Measurements from ENCODE around the gene PARG. TPM values are rescaled to one million over a fixed set of nuclear protein-coding genes. Genes with fewer than 3 reads are reported as not detected.
A peak's percentile ranks its signal among the peaks of the same experiment; 100 is the strongest.
"Not testable (repeated sequence)": the region's sequence is repeated elsewhere in the genome, so short reads cannot be mapped to it uniquely, and the experiment has no call there.

PARG gene
- total RNA-seq (2021) (51.9 to 57.1 TPM (median 55.1 TPM) in 3 replicates), Bru-seq, nascent RNA (percentile 79 among the genes with signal in this experiment)
- long read RNA-seq, experiment 1, partial matches to known transcripts: 36 of 283 reads
- long read RNA-seq, experiment 1, other reads (novel, unspliced or antisense): 247 of 283 reads
- long read RNA-seq, experiment 2, partial matches to known transcripts: 15 of 44 reads
- long read RNA-seq, experiment 2, other reads (novel, unspliced or antisense): 29 of 44 reads
- long read RNA-seq, experiment 3, partial matches to known transcripts: 4 of 8 reads
- long read RNA-seq, experiment 3, other reads (novel, unspliced or antisense): 4 of 8 reads

DNA sequence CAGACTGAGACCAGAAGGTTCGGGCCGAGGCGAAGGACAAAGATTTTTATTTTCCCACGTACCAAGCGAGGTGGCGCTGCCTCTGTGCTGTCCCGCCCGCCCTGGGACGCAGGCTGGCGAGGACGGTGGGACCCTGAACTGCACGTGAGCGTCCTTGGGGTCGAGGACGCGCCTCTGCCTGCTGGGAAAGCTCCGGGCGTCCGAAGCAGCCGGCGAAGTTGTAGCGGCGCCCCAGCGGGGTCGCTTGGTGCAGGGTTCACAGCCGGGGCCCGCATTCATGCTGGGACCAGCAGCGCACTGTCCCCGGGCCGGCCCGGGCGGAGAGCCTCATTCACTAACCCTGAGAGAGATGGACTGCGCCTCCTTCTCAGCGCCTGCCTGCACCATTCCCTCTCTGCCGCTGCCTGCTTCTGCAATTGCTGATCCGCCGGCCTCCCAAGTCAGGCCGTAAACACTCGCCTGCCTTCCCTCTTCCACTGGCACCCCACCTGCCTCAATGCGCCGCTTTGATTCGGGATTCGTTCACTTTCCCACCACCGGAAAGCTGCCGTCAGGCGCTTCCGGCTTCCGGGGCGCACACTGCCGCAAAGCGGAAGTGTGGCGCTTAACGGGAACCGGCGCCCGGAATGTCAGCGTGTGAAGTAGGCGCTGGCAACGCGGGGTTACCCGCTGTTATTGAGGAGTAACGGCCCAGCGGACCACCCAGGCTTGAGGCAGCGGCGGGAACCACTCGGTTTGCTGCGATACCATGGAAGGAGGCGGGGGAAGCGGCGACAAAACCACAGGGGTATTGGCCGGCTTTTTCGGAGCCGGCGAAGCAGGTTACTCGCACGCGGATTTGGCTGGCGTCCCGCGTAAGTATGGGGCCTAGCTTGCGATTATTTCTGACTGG is at the start of gene PARG, which contains the start of gene TIMM23B:
Gene PARG, minus strand, starts transcription at position 581 of the 892 bp plus-strand sequence. Its CDS starts 302 bp downstream, at position 279.
Gene TIMM23B, plus strand, starts transcription at position 607 of the 892 bp plus-strand sequence. Its CDS starts 142 bp downstream, at position 749.
- DNase-seq (ENCODE audit: low spot score) (peak; percentile 84), ATAC-seq (peak; percentile 80)
- POLR2A ChIA-PET: interaction anchor here (0.6 kb wide), 1 partner anchor 104 kb away, joined by 6 read pairs; no protein-coding TSS in a partner anchor
- peak within 1 kb of the TSS; percentile 97 for H3K27ac Mint-ChIP-seq
- H3K9me3 Mint-ChIP-seq; CTCF ChIA-PET; H3K27me3 Mint-ChIP-seq (ENCODE audit: low read depth): not testable (repeated sequence)
- H3K4me1 Mint-ChIP-seq: peaks cover 12% of the 10 kb centered on the region
- TF ChIP-seq, protein P1, sequence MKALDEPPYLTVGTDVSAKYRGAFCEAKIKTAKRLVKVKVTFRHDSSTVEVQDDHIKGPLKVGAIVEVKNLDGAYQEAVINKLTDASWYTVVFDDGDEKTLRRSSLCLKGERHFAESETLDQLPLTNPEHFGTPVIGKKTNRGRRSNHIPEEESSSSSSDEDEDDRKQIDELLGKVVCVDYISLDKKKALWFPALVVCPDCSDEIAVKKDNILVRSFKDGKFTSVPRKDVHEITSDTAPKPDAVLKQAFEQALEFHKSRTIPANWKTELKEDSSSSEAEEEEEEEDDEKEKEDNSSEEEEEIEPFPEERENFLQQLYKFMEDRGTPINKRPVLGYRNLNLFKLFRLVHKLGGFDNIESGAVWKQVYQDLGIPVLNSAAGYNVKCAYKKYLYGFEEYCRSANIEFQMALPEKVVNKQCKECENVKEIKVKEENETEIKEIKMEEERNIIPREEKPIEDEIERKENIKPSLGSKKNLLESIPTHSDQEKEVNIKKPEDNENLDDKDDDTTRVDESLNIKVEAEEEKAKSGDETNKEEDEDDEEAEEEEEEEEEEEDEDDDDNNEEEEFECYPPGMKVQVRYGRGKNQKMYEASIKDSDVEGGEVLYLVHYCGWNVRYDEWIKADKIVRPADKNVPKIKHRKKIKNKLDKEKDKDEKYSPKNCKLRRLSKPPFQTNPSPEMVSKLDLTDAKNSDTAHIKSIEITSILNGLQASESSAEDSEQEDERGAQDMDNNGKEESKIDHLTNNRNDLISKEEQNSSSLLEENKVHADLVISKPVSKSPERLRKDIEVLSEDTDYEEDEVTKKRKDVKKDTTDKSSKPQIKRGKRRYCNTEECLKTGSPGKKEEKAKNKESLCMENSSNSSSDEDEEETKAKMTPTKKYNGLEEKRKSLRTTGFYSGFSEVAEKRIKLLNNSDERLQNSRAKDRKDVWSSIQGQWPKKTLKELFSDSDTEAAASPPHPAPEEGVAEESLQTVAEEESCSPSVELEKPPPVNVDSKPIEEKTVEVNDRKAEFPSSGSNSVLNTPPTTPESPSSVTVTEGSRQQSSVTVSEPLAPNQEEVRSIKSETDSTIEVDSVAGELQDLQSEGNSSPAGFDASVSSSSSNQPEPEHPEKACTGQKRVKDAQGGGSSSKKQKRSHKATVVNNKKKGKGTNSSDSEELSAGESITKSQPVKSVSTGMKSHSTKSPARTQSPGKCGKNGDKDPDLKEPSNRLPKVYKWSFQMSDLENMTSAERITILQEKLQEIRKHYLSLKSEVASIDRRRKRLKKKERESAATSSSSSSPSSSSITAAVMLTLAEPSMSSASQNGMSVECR (CRISPR knock-in tag; IDR thresholded peaks at IDR 0.05; ENCODE audit: borderline replicate concordance): peak; percentile 56; the same call in 1 of the 2 replicates
- 0 out of 2 replicates have a peak, but pooled peaks have one; percentile 54 for TF ChIP-seq GABPB1 (CRISPR knock-in tag; IDR thresholded peaks at IDR 0.05)
- TF ChIP-seq FOXP1 (CRISPR knock-in tag; IDR thresholded peaks at IDR 0.05; ENCODE audit: borderline replicate concordance): peak; percentile 13; the same call in 1 of the 2 replicates
- TF ChIP-seq, protein P2, sequence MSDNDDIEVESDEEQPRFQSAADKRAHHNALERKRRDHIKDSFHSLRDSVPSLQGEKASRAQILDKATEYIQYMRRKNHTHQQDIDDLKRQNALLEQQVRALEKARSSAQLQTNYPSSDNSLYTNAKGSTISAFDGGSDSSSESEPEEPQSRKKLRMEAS (CRISPR knock-in tag; IDR thresholded peaks at IDR 0.05): peak; percentile 83
- TF ChIP-seq SP1 (CRISPR knock-in tag; conservative IDR thresholded peaks at IDR 0.05): 0 out of 2 replicates have a peak, but pooled peaks have one; percentile 39
- TF ChIP-seq ETV6 (CRISPR knock-in tag; IDR thresholded peaks at IDR 0.05): peak; percentile 80
- peak; percentile 71 for TF ChIP-seq TEAD4 (CRISPR knock-in tag; IDR thresholded peaks at IDR 0.05)
- TF ChIP-seq, protein P3, sequence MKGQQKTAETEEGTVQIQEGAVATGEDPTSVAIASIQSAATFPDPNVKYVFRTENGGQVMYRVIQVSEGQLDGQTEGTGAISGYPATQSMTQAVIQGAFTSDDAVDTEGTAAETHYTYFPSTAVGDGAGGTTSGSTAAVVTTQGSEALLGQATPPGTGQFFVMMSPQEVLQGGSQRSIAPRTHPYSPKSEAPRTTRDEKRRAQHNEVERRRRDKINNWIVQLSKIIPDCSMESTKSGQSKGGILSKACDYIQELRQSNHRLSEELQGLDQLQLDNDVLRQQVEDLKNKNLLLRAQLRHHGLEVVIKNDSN (CRISPR knock-in tag; IDR thresholded peaks at IDR 0.05): peak; percentile 33; the same call in 1 of the 2 replicates
- TF ChIP-seq JUN (CRISPR knock-in tag; IDR thresholded peaks at IDR 0.05): peak; percentile 41; the same call in 1 of the 2 replicates
- TF ChIP-seq, protein P4, sequence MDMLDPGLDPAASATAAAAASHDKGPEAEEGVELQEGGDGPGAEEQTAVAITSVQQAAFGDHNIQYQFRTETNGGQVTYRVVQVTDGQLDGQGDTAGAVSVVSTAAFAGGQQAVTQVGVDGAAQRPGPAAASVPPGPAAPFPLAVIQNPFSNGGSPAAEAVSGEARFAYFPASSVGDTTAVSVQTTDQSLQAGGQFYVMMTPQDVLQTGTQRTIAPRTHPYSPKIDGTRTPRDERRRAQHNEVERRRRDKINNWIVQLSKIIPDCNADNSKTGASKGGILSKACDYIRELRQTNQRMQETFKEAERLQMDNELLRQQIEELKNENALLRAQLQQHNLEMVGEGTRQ (CRISPR knock-in tag; IDR thresholded peaks at IDR 0.05): peak; percentile 36; the same call in 1 of the 2 replicates
- TF ChIP-seq TEAD1 (CRISPR knock-in tag; IDR thresholded peaks at IDR 0.05): peak; percentile 92
- peak; percentile 62; the same call in 1 of the 2 replicates for TF ChIP-seq MYBL2 (CRISPR knock-in tag; IDR thresholded peaks at IDR 0.05)
- TF ChIP-seq FOXK1 (CRISPR knock-in tag; IDR thresholded peaks at IDR 0.05): peak; percentile 59; the same call in 1 of the 2 replicates
- H3K4me3 Mint-ChIP-seq: peak within 1 kb of the TSS; percentile 98
- peaks cover 14% of the 10 kb centered on the region for H3K36me3 Mint-ChIP-seq

DNA sequence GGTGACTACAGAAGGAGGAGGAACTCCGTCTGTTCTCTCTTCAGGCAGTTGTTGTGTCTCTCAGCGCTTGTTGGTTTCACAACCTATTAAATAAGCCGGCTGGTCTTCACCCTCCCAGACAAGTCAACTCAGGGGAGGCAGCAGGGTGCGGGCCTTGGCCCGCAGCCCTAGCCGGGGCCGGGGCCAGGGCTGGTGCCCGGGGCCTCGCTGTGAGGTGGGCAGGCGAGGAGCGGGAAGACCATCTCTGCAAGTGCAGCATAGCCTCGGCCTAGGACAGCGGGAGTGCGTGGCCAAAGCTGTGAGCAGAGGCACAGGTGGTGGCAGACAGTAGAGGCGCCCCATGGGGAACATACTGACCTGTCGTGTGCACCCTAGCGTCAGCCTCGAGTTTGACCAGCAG is 46.5 kb upstream of the PARG start, which contains the start of gene AGAP6:
Gene AGAP6, plus strand, starts transcription at position 31 of the 400 bp plus-strand sequence. Its CDS starts 310 bp downstream, at position 341.
- H3K4me3 Mint-ChIP-seq; H3K27ac Mint-ChIP-seq; H3K4me1 Mint-ChIP-seq; H3K27me3 Mint-ChIP-seq (ENCODE audit: low read depth); H3K9me3 Mint-ChIP-seq; POLR2A ChIA-PET; CTCF ChIA-PET; DNase-seq (ENCODE audit: low spot score); H3K36me3 Mint-ChIP-seq; ATAC-seq: not testable (repeated sequence)

DNA sequence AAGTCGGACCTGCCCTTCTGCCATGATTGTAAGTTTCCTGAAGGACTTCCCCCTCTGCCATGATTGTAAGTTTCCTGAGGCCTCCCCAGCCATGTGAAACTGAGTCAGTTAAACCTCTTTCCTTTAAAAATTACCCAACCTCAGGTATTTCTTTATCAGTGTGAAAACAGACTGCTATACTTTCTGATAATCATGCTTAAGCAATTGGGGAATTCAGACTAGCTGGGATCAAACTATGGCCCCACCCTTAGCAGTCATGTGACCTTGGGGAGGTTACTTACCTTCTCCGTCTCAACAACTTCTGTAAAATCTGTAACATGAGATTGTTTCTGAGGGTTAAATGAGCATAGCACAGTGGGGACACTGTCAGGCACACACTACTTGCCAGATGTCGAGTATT is 45.4 kb upstream of the PARG start:
- H3K36me3 Mint-ChIP-seq; H3K4me1 Mint-ChIP-seq; H3K9me3 Mint-ChIP-seq; H3K27me3 Mint-ChIP-seq (ENCODE audit: low read depth); CTCF ChIA-PET; H3K4me3 Mint-ChIP-seq; DNase-seq (ENCODE audit: low spot score); ATAC-seq; H3K27ac Mint-ChIP-seq; POLR2A ChIA-PET: not testable (repeated sequence)

DNA sequence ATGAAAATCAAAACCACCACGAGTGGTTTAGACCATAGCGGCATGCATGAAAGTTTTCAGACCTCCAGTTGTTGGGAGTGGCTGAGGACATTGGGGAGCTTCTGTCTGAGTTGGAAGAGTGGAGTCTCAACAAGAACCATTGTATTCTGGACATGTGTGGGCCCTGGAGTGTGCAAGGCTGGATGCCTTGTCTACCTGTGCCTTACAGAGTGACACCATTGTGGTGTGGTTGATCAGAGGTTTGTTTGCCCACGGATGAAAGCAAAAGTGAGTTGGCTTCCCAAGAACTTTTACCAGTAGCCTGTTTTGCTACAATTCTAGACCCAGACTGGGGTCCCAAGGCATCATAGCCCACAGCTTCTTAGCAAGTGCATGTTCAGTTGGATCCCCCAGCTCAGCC is 35.9 kb upstream of the PARG start:
- H3K4me3 Mint-ChIP-seq, ATAC-seq, H3K4me1 Mint-ChIP-seq: not testable (repeated sequence)

DNA sequence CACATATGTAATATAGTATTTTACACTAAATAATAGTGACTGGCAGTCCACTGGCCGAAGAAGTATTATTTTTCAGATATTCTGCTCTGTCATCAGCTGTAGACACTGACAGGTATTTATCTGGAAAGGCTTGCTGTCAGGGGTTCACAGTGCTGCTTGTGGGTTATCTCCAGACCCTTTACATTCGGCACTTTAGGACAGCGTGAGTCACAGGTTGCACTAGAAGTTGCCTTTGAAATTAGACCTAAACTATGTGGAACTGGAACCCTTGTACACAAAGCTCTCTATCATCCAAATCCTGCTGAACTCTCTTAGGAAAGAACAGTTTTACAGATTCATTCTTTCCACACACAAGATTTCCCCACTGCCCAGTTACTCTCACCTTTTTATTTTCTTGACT is 30.3 kb upstream of the PARG start:
- H3K9me3 Mint-ChIP-seq; H3K27me3 Mint-ChIP-seq (ENCODE audit: low read depth); H3K4me3 Mint-ChIP-seq; H3K27ac Mint-ChIP-seq; CTCF ChIA-PET; H3K4me1 Mint-ChIP-seq; ATAC-seq; DNase-seq (ENCODE audit: low spot score); POLR2A ChIA-PET: not testable (repeated sequence)
- peaks cover 14% of the 10 kb centered on the region for H3K36me3 Mint-ChIP-seq

More for the DNA sequence above, 35.9 kb upstream of the PARG start:
- H3K36me3 Mint-ChIP-seq; DNase-seq (ENCODE audit: low spot score); H3K27me3 Mint-ChIP-seq (ENCODE audit: low read depth); POLR2A ChIA-PET; H3K27ac Mint-ChIP-seq; H3K9me3 Mint-ChIP-seq; CTCF ChIA-PET: not testable (repeated sequence)

DNA sequence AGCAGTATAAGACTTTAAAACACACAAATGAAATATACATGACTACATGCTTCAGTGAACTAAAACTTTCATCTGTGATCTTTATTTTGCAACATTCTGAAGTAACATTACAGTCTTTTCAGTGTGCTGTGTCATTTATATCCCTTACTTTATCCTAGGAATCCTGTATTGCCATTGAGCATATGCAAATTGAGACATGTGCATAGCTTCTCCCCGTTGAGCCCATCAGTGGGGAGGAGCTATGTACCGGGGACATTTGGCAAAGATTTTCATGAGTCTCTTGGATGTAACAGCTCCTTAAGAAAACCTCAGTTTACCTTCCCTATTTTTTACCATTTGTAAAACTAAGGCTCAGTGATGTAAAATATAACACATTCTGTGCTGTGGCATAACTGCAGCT is 29.6 kb upstream of the PARG start:
- DNase-seq (ENCODE audit: low spot score); POLR2A ChIA-PET; ATAC-seq; H3K27ac Mint-ChIP-seq; H3K4me3 Mint-ChIP-seq; CTCF ChIA-PET; H3K4me1 Mint-ChIP-seq; H3K27me3 Mint-ChIP-seq (ENCODE audit: low read depth); H3K9me3 Mint-ChIP-seq: not testable (repeated sequence)
- H3K36me3 Mint-ChIP-seq: peaks cover 14% of the 10 kb centered on the region
